A549 (cell line): Measurements from ENCODE around the gene HNRNPAB. TPM values are rescaled to one million over a fixed set of nuclear protein-coding genes. Genes with fewer than 3 reads are reported as not detected.

ENCODE experiments used
- ATAC-seq, 2 experiments: fragments of 200-7000 bp in 1 of 2; fragments of >200 bp in 1 of 2; cut with Nextera tagmentation in 1 of 2; cut with Tn5 transposase in 1 of 2; 3 replicates each; pipeline versions ENCODE4 v1.8.0 to v1.9.1; 2018 to 2020; ENCODE audit warnings: mild to moderate bottlenecking in 1 of 2, moderate library complexity in 1 of 2
- CTCF ChIA-PET: fragments of 300-600 bp; sonication (Branson Sonifier 250); formaldehyde crosslinking; extraction: SDS; loops from one replicate; lab custom pipeline; 2021; ENCODE audit warnings: antibody characterized with exemption, inconsistent platforms; lab: Yijun Ruan, JAX
- POLR2A ChIA-PET: fragments of 350-600 bp; formaldehyde crosslinking; extraction: SDS; loops from one replicate; lab custom pipeline; 2021; ENCODE audit warnings: antibody characterized with exemption, inconsistent platforms; lab: Yijun Ruan, JAX
- DNase-seq, 2 experiments: peaks; one replicate each; pipeline versions ENCODE4 v3.0.0 to v3.0.0-alpha.2; 2011 to 2016; ENCODE audit warnings: low read depth in 1 of 2, low spot score in 1 of 2
- FAIRE-seq: peaks from 2 replicates; lab custom pipeline; 2011; peaks lifted over from hg19 to GRCh38; lab: Jason Lieb, UNC
- H3K27ac ChIP-seq, 2 experiments: fragments of >200 bp; sonication (Bioruptor Twin); formaldehyde crosslinking; 3 replicates each; pipeline ENCODE4 v1.5.1; 2016 to 2017
- H3K4me1 ChIP-seq: fragments of >200 bp; sonication (Bioruptor Twin); formaldehyde crosslinking; 3 replicates; pipeline ENCODE4 v1.6.1; 2016
- H3K4me2 ChIP-seq: fragments of >200 bp; sonication (Bioruptor Twin); formaldehyde crosslinking; 3 replicates; pipeline ENCODE4 v1.6.1; 2016
- H3K4me3 ChIP-seq: fragments of >200 bp; sonication (Bioruptor Twin); formaldehyde crosslinking; 3 replicates; pipeline ENCODE4 v1.5.1; 2016
- H3K9me3 ChIP-seq: fragments of >200 bp; sonication (Bioruptor Twin); formaldehyde crosslinking; 3 replicates; pipeline ENCODE4 v1.6.1; 2016
- CTCF ChIP-seq: fragments of >200 bp; sonication (Bioruptor Twin); formaldehyde crosslinking; IDR thresholded peaks from 3 replicates; pipeline ENCODE4 v1.5.1; 2016
- E2F6 ChIP-seq: IDR thresholded peaks from 2 replicates; pipeline ENCODE4 v1.6.1; 2012; ENCODE audit warnings: low read depth, borderline replicate concordance
- ELK1 ChIP-seq: fragments of 150-350 bp; IDR thresholded peaks from 2 replicates; pipeline ENCODE4 v1.6.1; 2014; ENCODE audit warnings: low read depth, mild to moderate bottlenecking, low read length
- FOXS1 ChIP-seq: fragments of 250-450 bp; sonication (Bioruptor Pico); IDR thresholded peaks from 2 replicates; pipeline ENCODE4 v1.5.0; 2020; ENCODE audit warnings: mild to moderate bottlenecking, moderate library complexity
- HES2 ChIP-seq: fragments of >200 bp; sonication (Bioruptor Twin); formaldehyde crosslinking; IDR thresholded peaks from 2 replicates; pipeline ENCODE4 v1.6.1; 2016
- HMGXB4 ChIP-seq: fragments of 250-450 bp; sonication (Bioruptor Pico); IDR thresholded peaks from 2 replicates; pipeline ENCODE4 v1.5.0; 2021; ENCODE audit warnings: mild to moderate bottlenecking, moderate library complexity, borderline replicate concordance
- JUNB ChIP-seq: fragments of >200 bp; sonication (Bioruptor Twin); formaldehyde crosslinking; IDR thresholded peaks from 2 replicates; pipeline ENCODE4 v1.6.1; 2016
- KDM5A ChIP-seq: fragments of 200-600 bp; sonication (generic); IDR thresholded peaks from 2 replicates; pipeline ENCODE4 v1.6.1; 2016; ENCODE audit warnings: antibody characterized with exemption, mild to moderate bottlenecking
- MAX ChIP-seq: IDR thresholded peaks from 2 replicates; pipeline ENCODE4 v1.6.1; 2012
- MAZ ChIP-seq: fragments of 150-350 bp; IDR thresholded peaks from 2 replicates; pipeline ENCODE4 v1.6.1; 2014; ENCODE audit warnings: antibody characterized with exemption, low read depth, low read length, borderline replicate concordance
- RAD21 ChIP-seq, 2 experiments: fragments of >200 bp in 1 of 2; sonication (Bioruptor Twin) in 1 of 2; formaldehyde crosslinking in 1 of 2; IDR thresholded peaks in 1 of 2; conservative IDR thresholded peaks in 1 of 2; 2 replicates in 1 of 2; 3 replicates in 1 of 2; pipeline ENCODE4 v1.6.1; 2012 to 2018; ENCODE audit warnings: inconsistent platforms in 1 of 2
- RCOR1 ChIP-seq: fragments of 150-350 bp; IDR thresholded peaks from 2 replicates; pipeline ENCODE4 v1.6.1; 2014; ENCODE audit warnings: antibody characterized with exemption, low read length, low read depth
- REST ChIP-seq: fragments of 200-600 bp; sonication (generic); IDR thresholded peaks from 2 replicates; pipeline ENCODE4 v1.6.1; 2016; ENCODE audit warnings: antibody characterized with exemption, mild to moderate bottlenecking, moderate library complexity
- USF2 ChIP-seq: fragments of 450-650 bp; IDR thresholded peaks from 2 replicates; pipeline ENCODE4 v1.6.1; 2014; ENCODE audit warnings: antibody characterized with exemption
- ZC3H11A ChIP-seq: fragments of 450-650 bp; IDR thresholded peaks from 2 replicates; pipeline ENCODE4 v1.6.1; 2014; ENCODE audit warnings: antibody characterized with exemption, mild to moderate bottlenecking
- WGBS: methylation state at CpG from one replicate; pipeline ENCODE4 v1.1.6; 2017; ENCODE audit errors: missing lambda C conversion rate; 5-methylcytosine and 5-hydroxymethylcytosine counted together
- polyA plus RNA-seq, 4 experiments: library from polyadenylated mRNA; depleted of rRNA in 3 of 4; stranded (reverse); fragments of >200 nt; fragmentation: RNase III in 1 of 4; extraction: RNeasy Plus Mini Kit Qiagen cat#74134 plus additional on column Dnase treatment in 1 of 4; gene quantifications; 2 replicates in 3 of 4; 3 replicates in 1 of 4; pipeline ENCODE4 v1.2.3, GENCODE V29; 2011 to 2017

Gene HNRNPAB
- polyA plus RNA-seq, 2 of the 4 experiments (the other 2 are of a cell fraction): 200 to 352 TPM

- ChIA-PET POLR2A (interaction anchor here (0.6 to 1.0 kb wide), 3 partner anchors 10 to 569 kb away, joined by 3 to 5 read pairs (median 3); partner anchors contain the start of gene HNRNPAB), CTCF (interaction anchor here (0.6 kb wide), 1 partner anchor 1452 kb away, joined by 3 read pairs; no protein-coding TSS in a partner anchor)
- no peak for TF ChIP-seq FOXS1 (CRISPR knock-in tag)
- no peak for TF ChIP-seq RAD21 (conservative IDR thresholded peaks at IDR 0.05 in 1 of 2, IDR thresholded peaks at IDR 0.05 in 1 of 2)
- TF ChIP-seq MAZ: no peak
- TF ChIP-seq HMGXB4: no peak
- no peak for TF ChIP-seq REST
- no peak for TF ChIP-seq ZC3H11A
- TF ChIP-seq MAX: no peak
- no peak for TF ChIP-seq E2F6
- TF ChIP-seq KDM5A: no peak
- TF ChIP-seq JUNB: no peak
- no peak for TF ChIP-seq HES2
- TF ChIP-seq ELK1: no peak
- no peak for TF ChIP-seq RCOR1
- TF ChIP-seq CTCF: no peak
- no peak for TF ChIP-seq USF2
- Histone ChIP-seq H3K9me3 (no peaks in the 10 kb centered on the region), H3K27ac (no peak overlapping the region), H3K4me3 (no peak overlapping the region), H3K4me1 (0 out of 3 replicates have a peak, but pooled peaks cover 2% of the 10 kb centered on the region), H3K4me2 (no peak overlapping the region)
- DNase-seq: no peak
- no peak for FAIRE-seq
- WGBS: 87% methylated on average over 5 of the region's 5 CpGs
- ATAC-seq: no peak
Observed at GRCh38 chr5:178218237-178218776, 14.0 kb downstream of the HNRNPAB start.
